NCI-H1694 (cell line): ENCODE measurements around the gene ZNF48.
"Not testable (repeated sequence)": the region's sequence is repeated elsewhere in the genome, so short reads cannot be mapped to it uniquely, and the experiment has no call there.

Source experiments
- DNase-seq: peaks from one replicate; lab custom pipeline; 2025; lab: John Stamatoyannopoulos, UW

The ZNF48 gene

GRCh38 chr16:30378236-30379157 lies 16.7 kb upstream of the ZNF48 start:
- DNase-seq: peak; percentile 93

GRCh38 chr16:30379158-30379783 lies 15.9 kb upstream of the ZNF48 start:
- no peak for DNase-seq

- DNase-seq: no peak
Measured at GRCh38 chr16:30380072-30380802, 15.0 kb upstream of the ZNF48 start.

- no peak for DNase-seq
Measured at GRCh38 chr16:30380803-30381208, 14.4 kb upstream of the ZNF48 start.

- DNase-seq: no peak
Measured at GRCh38 chr16:30381291-30382041, 13.8 kb upstream of the ZNF48 start.

GRCh38 chr16:30382111-30382881 lies 12.9 kb upstream of the ZNF48 start, which contains the start of gene SEPTIN1:
Gene SEPTIN1, minus strand, starts transcription at chr16:30382561. Its CDS starts 19 bp downstream, at chr16:30382542.
- no peak for DNase-seq

- DNase-seq: no peak
Measured at GRCh38 chr16:30383521-30383920, 11.7 kb upstream of the ZNF48 start.

- DNase-seq: no peak
Measured at GRCh38 chr16:30394592-30395154, 547 bp upstream of the ZNF48 start.

GRCh38 chr16:30395992-30396585 lies 869 bp downstream of the ZNF48 start:
- no peak for DNase-seq

GRCh38 chr16:30396627-30397026 lies 1.4 kb downstream of the ZNF48 start:
- not testable (repeated sequence) for DNase-seq

GRCh38 chr16:30397056-30397455 lies 1.8 kb downstream of the ZNF48 start:
- DNase-seq: no peak

- DNase-seq: no peak
Measured at GRCh38 chr16:30397776-30398660, 2.8 kb downstream of the ZNF48 start.

- no peak for DNase-seq
Measured at GRCh38 chr16:30398661-30399434, 3.6 kb downstream of the ZNF48 start.

- no peak for DNase-seq
Measured at GRCh38 chr16:30399435-30400186, 4.4 kb downstream of the ZNF48 start.

GRCh38 chr16:30401768-30402425 lies 6.7 kb downstream of the ZNF48 start:
- DNase-seq: no peak

- no peak for DNase-seq
Measured at GRCh38 chr16:30406795-30407101, 11.5 kb downstream of the ZNF48 start.

- peak; percentile 49 for DNase-seq
Measured at GRCh38 chr16:30407102-30407803, 12.0 kb downstream of the ZNF48 start, which contains the start of gene ZNF771. Gene ZNF771, plus strand, starts transcription at chr16:30407606. Its CDS starts 448 bp downstream, at chr16:30408054.
